Measurements from ENCODE around the gene MCOLN2.

Gene MCOLN2

DNA sequence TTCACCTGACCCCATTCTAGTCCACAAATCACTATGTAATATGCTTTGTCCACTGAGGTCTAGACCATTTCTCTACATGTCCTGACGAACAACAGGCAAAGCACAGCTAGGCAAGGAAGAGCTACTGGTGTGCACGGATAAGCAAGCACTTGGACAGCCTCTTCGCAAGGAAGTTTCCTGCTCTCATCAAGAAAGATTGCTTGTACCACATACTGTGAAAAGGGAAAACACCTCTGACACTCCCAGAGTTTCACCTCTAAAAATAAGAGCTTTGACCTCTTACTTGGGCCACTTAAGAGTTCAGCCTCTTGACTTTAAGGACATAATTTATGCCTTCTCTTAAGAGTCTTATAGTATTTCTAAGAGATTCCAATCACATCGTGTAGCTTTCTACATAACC is 67.9 kb downstream of the MCOLN2 start:
- DNase-seq (ENCODE audit: extremely low read depth, low read depth): no peak
- TF ChIP-seq, protein P1, sequence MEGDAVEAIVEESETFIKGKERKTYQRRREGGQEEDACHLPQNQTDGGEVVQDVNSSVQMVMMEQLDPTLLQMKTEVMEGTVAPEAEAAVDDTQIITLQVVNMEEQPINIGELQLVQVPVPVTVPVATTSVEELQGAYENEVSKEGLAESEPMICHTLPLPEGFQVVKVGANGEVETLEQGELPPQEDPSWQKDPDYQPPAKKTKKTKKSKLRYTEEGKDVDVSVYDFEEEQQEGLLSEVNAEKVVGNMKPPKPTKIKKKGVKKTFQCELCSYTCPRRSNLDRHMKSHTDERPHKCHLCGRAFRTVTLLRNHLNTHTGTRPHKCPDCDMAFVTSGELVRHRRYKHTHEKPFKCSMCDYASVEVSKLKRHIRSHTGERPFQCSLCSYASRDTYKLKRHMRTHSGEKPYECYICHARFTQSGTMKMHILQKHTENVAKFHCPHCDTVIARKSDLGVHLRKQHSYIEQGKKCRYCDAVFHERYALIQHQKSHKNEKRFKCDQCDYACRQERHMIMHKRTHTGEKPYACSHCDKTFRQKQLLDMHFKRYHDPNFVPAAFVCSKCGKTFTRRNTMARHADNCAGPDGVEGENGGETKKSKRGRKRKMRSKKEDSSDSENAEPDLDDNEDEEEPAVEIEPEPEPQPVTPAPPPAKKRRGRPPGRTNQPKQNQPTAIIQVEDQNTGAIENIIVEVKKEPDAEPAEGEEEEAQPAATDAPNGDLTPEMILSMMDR (IDR thresholded peaks at IDR 0.05; ENCODE audit: low read depth, low read length): no peak

DNA sequence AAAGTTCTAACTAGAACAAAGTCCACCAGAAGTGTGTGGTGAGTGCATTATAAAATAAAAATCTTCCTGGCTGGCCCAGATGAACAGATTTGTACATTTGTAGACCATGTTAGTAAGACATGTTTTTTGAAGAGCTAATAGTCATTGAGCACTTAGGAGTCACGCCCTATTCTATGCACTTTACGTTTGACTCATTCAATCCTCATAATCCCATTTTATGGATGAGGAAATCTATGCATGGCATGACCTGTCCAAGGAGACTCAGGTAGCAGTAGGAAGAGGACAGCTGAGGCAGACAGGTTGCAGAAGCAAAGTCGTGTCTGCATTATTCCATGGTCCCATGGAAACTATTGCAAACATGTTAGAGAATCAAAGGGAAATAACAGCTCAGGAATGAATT is 73.6 kb downstream of the MCOLN2 start:
- no peak for DNase-seq (ENCODE audit: extremely low read depth, low read depth)
- TF ChIP-seq, protein P1 (IDR thresholded peaks at IDR 0.05; ENCODE audit: low read depth, low read length): no peak

DNA sequence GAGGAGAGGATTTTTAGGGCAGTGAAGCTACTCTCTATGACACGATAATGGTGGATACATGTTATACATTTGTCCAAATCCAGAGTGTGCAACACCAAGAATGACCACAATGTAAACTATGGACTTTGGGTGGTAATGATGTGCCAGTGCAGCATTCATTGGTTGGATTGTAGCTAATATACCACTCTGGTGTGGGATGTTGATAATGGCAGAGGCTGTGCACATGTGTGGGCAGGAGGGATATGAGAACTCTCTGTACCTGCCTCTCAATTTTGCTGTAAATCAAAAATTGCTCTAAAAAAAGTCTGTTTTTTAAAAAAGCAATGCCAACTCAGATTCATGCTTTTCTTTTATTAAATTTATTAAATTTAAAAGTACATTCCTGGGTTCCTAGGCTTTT is 76.8 kb downstream of the MCOLN2 start:
- no peak for DNase-seq (ENCODE audit: extremely low read depth, low read depth)
- TF ChIP-seq, protein P1 (IDR thresholded peaks at IDR 0.05; ENCODE audit: low read depth, low read length): no peak

DNA sequence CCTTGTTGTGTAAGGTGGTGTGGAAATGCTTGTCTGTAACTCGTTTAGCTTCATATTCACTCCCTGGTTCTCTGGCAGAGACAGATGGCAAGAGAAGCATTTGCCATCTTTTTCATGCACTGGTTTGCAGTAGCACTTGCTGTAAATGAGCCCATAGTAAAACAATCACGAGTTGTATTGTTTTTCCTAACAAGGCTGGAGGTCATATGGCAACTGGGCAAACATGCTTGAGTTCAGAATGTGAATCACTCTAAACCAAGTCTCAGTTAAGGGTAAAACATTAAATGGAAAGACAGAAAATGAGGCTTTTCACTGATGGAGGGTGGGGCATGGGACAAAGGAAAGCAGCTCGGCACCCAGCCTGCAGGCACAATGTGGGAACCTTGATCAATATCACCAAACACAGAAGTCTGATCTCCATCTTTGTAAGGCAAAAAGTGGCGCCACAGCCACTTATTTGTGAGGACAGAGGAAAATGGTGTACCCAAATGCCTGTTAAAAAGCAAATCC is 77.4 kb downstream of the MCOLN2 start:
- TF ChIP-seq, protein P1 (IDR thresholded peaks at IDR 0.05; ENCODE audit: low read depth, low read length): no peak
- DNase-seq (ENCODE audit: extremely low read depth, low read depth): no peak

DNA sequence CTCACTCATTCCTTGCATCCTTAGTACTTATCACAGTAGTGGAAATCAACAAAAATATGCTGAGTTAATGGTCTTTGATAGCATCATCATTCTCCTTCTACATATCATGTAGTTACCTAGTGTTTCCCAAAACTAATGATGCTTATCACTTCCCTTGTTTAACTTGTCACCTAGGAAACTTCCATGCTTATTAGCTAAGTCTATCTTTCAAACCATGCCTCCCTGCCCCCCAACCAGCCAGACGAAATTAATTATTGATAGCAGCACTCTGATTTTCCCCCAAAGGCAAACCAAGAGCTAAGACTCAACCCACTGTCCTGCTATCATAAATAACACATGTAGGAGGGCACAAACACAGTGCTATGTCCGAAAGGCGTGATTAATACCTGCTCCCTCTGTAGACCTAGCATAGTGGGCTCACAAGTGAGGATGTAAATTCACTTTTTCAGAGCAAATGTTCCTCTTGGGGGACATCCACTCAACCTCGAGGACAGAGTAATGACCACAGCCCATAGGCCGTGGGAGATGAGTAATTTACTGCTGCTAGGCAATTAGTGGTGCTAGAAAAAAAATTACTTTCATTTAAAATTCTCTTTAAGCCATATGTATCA is 78.1 kb downstream of the MCOLN2 start:
- TF ChIP-seq, protein P1 (IDR thresholded peaks at IDR 0.05; ENCODE audit: low read depth, low read length): no peak
- no peak for DNase-seq (ENCODE audit: extremely low read depth, low read depth)

DNA sequence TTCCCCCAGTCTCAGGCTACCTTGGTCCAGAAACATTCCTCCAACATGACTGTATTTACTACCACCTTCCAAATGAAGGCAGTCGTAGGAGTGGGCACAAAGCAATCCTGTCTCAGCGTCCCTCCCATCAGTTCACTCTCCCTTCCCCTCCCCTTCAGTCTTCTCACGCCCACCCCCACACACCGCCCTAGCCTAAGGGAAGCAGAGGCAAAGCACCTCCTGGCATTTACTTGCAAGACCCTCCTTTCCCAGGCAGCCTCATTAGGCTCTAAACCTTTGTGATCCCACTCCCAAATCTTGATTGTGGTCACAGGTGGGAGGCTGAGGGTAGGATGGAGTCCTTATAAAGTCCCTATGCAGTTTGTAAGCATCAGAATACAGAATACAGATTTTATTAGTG is 80.0 kb downstream of the MCOLN2 start:
- DNase-seq (ENCODE audit: extremely low read depth, low read depth): no peak
- TF ChIP-seq, protein P1 (IDR thresholded peaks at IDR 0.05; ENCODE audit: low read depth, low read length): no peak

DNA sequence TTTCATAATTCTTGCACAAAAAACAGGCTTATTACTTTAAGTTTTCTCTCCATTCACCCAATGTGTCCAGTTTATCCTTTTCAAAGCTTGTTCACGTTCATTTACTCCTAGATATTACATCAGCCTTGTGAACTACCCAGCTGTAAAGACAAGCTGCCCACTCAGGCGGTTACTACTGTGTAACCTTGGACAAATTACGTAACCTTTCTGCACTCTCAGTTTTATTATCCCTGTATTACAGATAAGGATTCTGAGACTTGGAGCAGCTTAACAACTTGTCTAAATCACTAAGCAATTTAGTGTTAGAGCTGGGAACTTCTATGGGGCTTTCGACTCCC is 83.4 kb downstream of the MCOLN2 start:
- TF ChIP-seq, protein P1 (IDR thresholded peaks at IDR 0.05; ENCODE audit: low read depth, low read length): no peak

More for the DNA sequence above, 83.4 kb downstream of the MCOLN2 start:
- no peak for DNase-seq (ENCODE audit: extremely low read depth, low read depth)

Data from AG09319 (cell line).